Panc1 (cell line): ENCODE results near the gene MAGIX. TPM values are rescaled to one million over a fixed set of nuclear protein-coding genes. Genes with fewer than 3 reads are reported as not detected.
"Not testable (repeated sequence)": the region's sequence is repeated elsewhere in the genome, so short reads cannot be mapped to it uniquely, and the experiment has no call there.

Experiments used
- ATAC-seq: fragments of 200-7000 bp; cut with Tn5 transposase; 2 replicates; pipeline ENCODE4 v1.9.1; 2020; ENCODE audit warnings: mild to moderate bottlenecking, moderate library complexity
- BruUV-seq: library from RNA; stranded (reverse); fragments of 400-500 nt; replicated peaks from 2 replicates; lab custom pipeline; 2021; lab: Mats Ljungman, UMichigan
- CTCF ChIA-PET: fragments of 300-600 bp; sonication (Branson Sonifier 250); formaldehyde crosslinking; loops from one replicate; lab custom pipeline; 2022; ENCODE audit warnings: antibody characterized with exemption; lab: Charles Lee
- POLR2A ChIA-PET: fragments of 300-600 bp; sonication (Branson Sonifier 250); formaldehyde crosslinking; loops from one replicate; lab custom pipeline; 2022; ENCODE audit warnings: antibody characterized with exemption; lab: Charles Lee
- DNase-seq: peaks from one replicate; pipeline ENCODE4 v3.0.0-alpha.2; 2010; ENCODE audit warnings: low read depth, low spot score
- H3K27ac ChIP-seq: 2 replicates; pipeline ENCODE4 v1.5.1; 2011; ENCODE audit warnings: mild to moderate bottlenecking, low read length, inconsistent platforms
- H3K27me3 ChIP-seq: fragments of 200-500 bp; sonication (Bioruptor generic); 2 replicates; pipeline ENCODE4 v1.6.0; 2014; ENCODE audit warnings: low read length, inconsistent platforms; ENCODE audit not compliant: control insufficient read depth, insufficient read depth
- H3K36me3 ChIP-seq: fragments of 200-500 bp; sonication (Bioruptor generic); 2 replicates; pipeline ENCODE4 v1.5.1; 2014; ENCODE audit warnings: inconsistent platforms, mild to moderate bottlenecking, low read length, moderate library complexity; ENCODE audit not compliant: control insufficient read depth, insufficient read depth
- H3K4me1 ChIP-seq: 2 replicates; pipeline ENCODE4 v1.5.1; 2011; ENCODE audit warnings: inconsistent platforms, mild to moderate bottlenecking, low read length, moderate library complexity; ENCODE audit not compliant: control insufficient read depth, insufficient read depth
- H3K4me3 ChIP-seq, 2 experiments: 2 replicates each; pipeline ENCODE4 v1.5.1; 2011 to 2012; ENCODE audit warnings: low read depth in 2 of 2, low read length in 2 of 2, mild to moderate bottlenecking in 2 of 2, inconsistent platforms in 1 of 2, moderate library complexity in 1 of 2
- H3K9me3 ChIP-seq: fragments of 200-500 bp; sonication (Bioruptor generic); 2 replicates; pipeline ENCODE4 v1.5.1; 2014; ENCODE audit warnings: low read depth, mild to moderate bottlenecking, inconsistent platforms, low read length, moderate library complexity; ENCODE audit not compliant: control insufficient read depth, insufficient read depth
- CTCF ChIP-seq: fragments of 450-650 bp; IDR thresholded peaks from 2 replicates; pipeline ENCODE4 v1.5.1; 2017; ENCODE audit warnings: mild to moderate bottlenecking
- POLR2AphosphoS5 ChIP-seq: IDR thresholded peaks from 2 replicates; pipeline ENCODE4 v1.6.1; 2012; ENCODE audit warnings: mild to moderate bottlenecking, low read depth, low read length, moderate library complexity
- SIN3A ChIP-seq: IDR thresholded peaks from 2 replicates; pipeline ENCODE4 v1.6.1; 2012; ENCODE audit warnings: low read depth, mild to moderate bottlenecking, low read length, moderate library complexity, borderline replicate concordance; ENCODE audit not compliant: insufficient read depth
- TCF7L2 ChIP-seq: IDR thresholded peaks from 2 replicates; pipeline ENCODE4 v1.6.1; 2011; ENCODE audit warnings: mild to moderate bottlenecking, low read depth, low read length, inconsistent platforms
- in situ Hi-C: cut with HindIII; loops from 2 replicates; pipeline ENCODE4 v1.10.0; 2016; ENCODE audit warnings: low sequenced_read_pairs, low pct_unique_long_range_greater_than_20kb
- intact Hi-C: fragments of 100-400 bp; cut with micrococcal nuclease; formaldehyde crosslinking; loops from one replicate; pipeline ENCODE4 v1.10.0; 2022; ENCODE audit not compliant: unreplicated experiment
- total RNA-seq: library from RNA; stranded (reverse); gene quantifications from one replicate; pipeline ENCODE4 v1.2.1, GENCODE V29; 2021; ENCODE audit not compliant: unreplicated experiment
- TF ChIP-seq, protein P1 (sequence below), 2 experiments: IDR thresholded peaks; 2 replicates each; pipeline ENCODE4 v1.6.1; 2011 to 2012; ENCODE audit warnings: low read depth in 2 of 2, control low read depth in 1 of 2, low read length in 1 of 2, mild to moderate bottlenecking in 1 of 2, moderate library complexity in 1 of 2; ENCODE audit not compliant: insufficient read depth in 1 of 2

Gene MAGIX
- total RNA-seq, 1 experiment from 2014 or later: 3.8 TPM

GRCh38 chrX:49120091-49120490 is 42.5 kb upstream of the MAGIX start:
- Histone ChIP-seq H3K27ac (no peak overlapping the region), H3K9me3 (no peaks in the 10 kb centered on the region), H3K4me3 (no peak overlapping the region), H3K4me1 (peaks cover 3% of the 10 kb centered on the region; the same call in 1 of the 2 replicates), H3K36me3 (0 out of 2 replicates have a peak, but pooled peaks cover 3% of the 10 kb centered on the region), H3K27me3 (no peaks in the 10 kb centered on the region)
- TF ChIP-seq, protein P1, sequence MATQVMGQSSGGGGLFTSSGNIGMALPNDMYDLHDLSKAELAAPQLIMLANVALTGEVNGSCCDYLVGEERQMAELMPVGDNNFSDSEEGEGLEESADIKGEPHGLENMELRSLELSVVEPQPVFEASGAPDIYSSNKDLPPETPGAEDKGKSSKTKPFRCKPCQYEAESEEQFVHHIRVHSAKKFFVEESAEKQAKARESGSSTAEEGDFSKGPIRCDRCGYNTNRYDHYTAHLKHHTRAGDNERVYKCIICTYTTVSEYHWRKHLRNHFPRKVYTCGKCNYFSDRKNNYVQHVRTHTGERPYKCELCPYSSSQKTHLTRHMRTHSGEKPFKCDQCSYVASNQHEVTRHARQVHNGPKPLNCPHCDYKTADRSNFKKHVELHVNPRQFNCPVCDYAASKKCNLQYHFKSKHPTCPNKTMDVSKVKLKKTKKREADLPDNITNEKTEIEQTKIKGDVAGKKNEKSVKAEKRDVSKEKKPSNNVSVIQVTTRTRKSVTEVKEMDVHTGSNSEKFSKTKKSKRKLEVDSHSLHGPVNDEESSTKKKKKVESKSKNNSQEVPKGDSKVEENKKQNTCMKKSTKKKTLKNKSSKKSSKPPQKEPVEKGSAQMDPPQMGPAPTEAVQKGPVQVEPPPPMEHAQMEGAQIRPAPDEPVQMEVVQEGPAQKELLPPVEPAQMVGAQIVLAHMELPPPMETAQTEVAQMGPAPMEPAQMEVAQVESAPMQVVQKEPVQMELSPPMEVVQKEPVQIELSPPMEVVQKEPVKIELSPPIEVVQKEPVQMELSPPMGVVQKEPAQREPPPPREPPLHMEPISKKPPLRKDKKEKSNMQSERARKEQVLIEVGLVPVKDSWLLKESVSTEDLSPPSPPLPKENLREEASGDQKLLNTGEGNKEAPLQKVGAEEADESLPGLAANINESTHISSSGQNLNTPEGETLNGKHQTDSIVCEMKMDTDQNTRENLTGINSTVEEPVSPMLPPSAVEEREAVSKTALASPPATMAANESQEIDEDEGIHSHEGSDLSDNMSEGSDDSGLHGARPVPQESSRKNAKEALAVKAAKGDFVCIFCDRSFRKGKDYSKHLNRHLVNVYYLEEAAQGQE (IDR thresholded peaks at IDR 0.05; ENCODE audit: insufficient read depth in 1 of 2, low read depth in 2 of 2, low read length in 1 of 2): no peak
- TF ChIP-seq SIN3A: no peak
- no peak for TF ChIP-seq POLR2AphosphoS5
- no peak for TF ChIP-seq TCF7L2
- no peak; the same call in 1 of the 2 replicates for TF ChIP-seq CTCF
- TSS peak; percentile 26 for BruUV-seq
- intact Hi-C loops (loop anchor here (5.0 kb wide), 1 partner anchor 42 kb away; the partner anchor contains the start of gene MAGIX), in situ Hi-C loops (no loop called here)
- DNase-seq: no peak
- ChIA-PET POLR2A (no interaction called here), CTCF (interaction anchor here (0.6 kb wide), 1 partner anchor 18 kb away, joined by 5 read pairs; no protein-coding TSS in a partner anchor)
- ATAC-seq: no peak

- peaks cover 3% of the 10 kb centered on the region; the same call in 1 of the 2 replicates for H3K4me1 ChIP-seq
- H3K27me3 ChIP-seq: no peaks in the 10 kb centered on the region
- ChIA-PET CTCF (no interaction called here), POLR2A (no interaction called here)
- peak overlapping the region; percentile 94 for H3K27ac ChIP-seq
- no peaks in the 10 kb centered on the region for H3K9me3 ChIP-seq
- DNase-seq (no peak), ATAC-seq (no peak)
- intact Hi-C loops (loop anchor here (5.0 kb wide), 1 partner anchor 40 kb away; the partner anchor contains the start of gene MAGIX), in situ Hi-C loops (no loop called here)
- no TSS peak for BruUV-seq
- H3K4me3 ChIP-seq: peak overlapping the region; percentile 77 to 98
- TF ChIP-seq TCF7L2: no peak
- TF ChIP-seq POLR2AphosphoS5: no peak
- TF ChIP-seq CTCF: no peak
- TF ChIP-seq, protein P1 (IDR thresholded peaks at IDR 0.05; ENCODE audit: insufficient read depth in 1 of 2, low read depth in 2 of 2, low read length in 1 of 2): no peak
- no peak for TF ChIP-seq SIN3A
- H3K36me3 ChIP-seq: 0 out of 2 replicates have a peak, but pooled peaks cover 3% of the 10 kb centered on the region
Measured at GRCh38 chrX:49122499-49122898, 40.1 kb upstream of the MAGIX start.

GRCh38 chrX:49127742-49128258 is 34.8 kb upstream of the MAGIX start:
- H3K27me3 ChIP-seq, BruUV-seq, DNase-seq, intact Hi-C loops, H3K36me3 ChIP-seq, H3K27ac ChIP-seq, H3K9me3 ChIP-seq, H3K4me1 ChIP-seq, CTCF ChIA-PET, POLR2A ChIA-PET, in situ Hi-C loops, H3K4me3 ChIP-seq, ATAC-seq: not testable (repeated sequence)
